K562 (cell line): ENCODE results near the gene ZC3H7B. TPM values are rescaled to one million over a fixed set of nuclear protein-coding genes. Genes with fewer than 3 reads are reported as not detected.
A peak's percentile ranks its signal among the peaks of the same experiment; 100 is the strongest.

Source experiments
- ATF1 ChIP-seq, 2 experiments: fragments of 450-650 bp in 1 of 2; IDR thresholded peaks; 2 replicates each; pipeline ENCODE4 v1.6.1; 2016; ENCODE audit warnings: missing compliant biosample characterization in 1 of 2, missing genetic modification characterization in 1 of 2
- CBFA2T2 ChIP-seq: fragments of 450-650 bp; conservative IDR thresholded peaks from 2 replicates; pipeline ENCODE4 v1.6.1; 2017; ENCODE audit warnings: mild to moderate bottlenecking
- CREB1 ChIP-seq, 2 experiments: sonication (generic) in 1 of 2; formaldehyde crosslinking in 1 of 2; IDR thresholded peaks; 2 replicates each; pipeline versions ENCODE4 v1.6.1 to v1.8.0; 2012 to 2022; ENCODE audit warnings: inconsistent platforms in 1 of 2, mild to moderate bottlenecking in 1 of 2, missing genetic modification reagents in 1 of 2, moderate library complexity in 1 of 2
- EP400 ChIP-seq: fragments of 450-650 bp; IDR thresholded peaks from 2 replicates; pipeline ENCODE4 v1.6.1; 2017; ENCODE audit warnings: antibody characterized with exemption, mild to moderate bottlenecking, moderate library complexity
- HMGN3 ChIP-seq: IDR thresholded peaks from 2 replicates; pipeline ENCODE4 v1.6.1; 2011; ENCODE audit warnings: borderline replicate concordance, low read depth, mild to moderate bottlenecking, mixed read lengths, low read length; ENCODE audit not compliant: insufficient read length; ENCODE audit errors: extremely low read depth
- TOE1 ChIP-seq, 2 experiments: fragments of 450-650 bp in 1 of 2; sonication (generic) in 1 of 2; formaldehyde crosslinking in 1 of 2; IDR thresholded peaks; 2 replicates each; pipeline versions ENCODE4 v1.7.1 to v1.8.0; 2016 to 2022; ENCODE audit warnings: borderline replicate concordance in 2 of 2, mild to moderate bottlenecking in 2 of 2, antibody characterized with exemption in 1 of 2, inconsistent platforms in 1 of 2, low read depth in 1 of 2, missing genetic modification reagents in 1 of 2, moderate library complexity in 1 of 2
- ZBTB7A ChIP-seq: IDR thresholded peaks from 2 replicates; pipeline ENCODE4 v1.6.1; 2011; ENCODE audit warnings: low read depth, mild to moderate bottlenecking, low read length, moderate library complexity, borderline replicate concordance; ENCODE audit not compliant: control insufficient read depth
- polyA plus RNA-seq, 8 experiments: library from polyadenylated mRNA; depleted of rRNA in 4 of 8; stranded (reverse) in 5 of 8; unstranded in 3 of 8; fragments of >200 nt; fragmentation: Nextera tagmentation in 2 of 8; fragmentation: Illumina TruSeq in 1 of 8; extraction: Ambion mirVana in 2 of 8; extraction: Trizol in 1 of 8; gene quantifications; 2 replicates each; pipeline versions ENCODE4 v1.2.1 to v1.2.3, GENCODE V29; 2011 to 2014; ENCODE audit warnings: inconsistent platforms in 1 of 8, missing spikeins in 1 of 8
- total RNA-seq, 7 experiments: library from RNA; depleted of rRNA in 6 of 7; stranded (reverse); fragments of >200 nt in 6 of 7; fragmentation: Illumina TruSeq in 2 of 7; extraction: Trizol in 2 of 7; gene quantifications; 2 replicates each; pipeline versions ENCODE4 v1.2.1 to v1.2.3, GENCODE V29; 2011 to 2021; ENCODE audit warnings: low replicate concordance in 1 of 7
- TF ChIP-seq, protein P1 (sequence below): fragments of 450-650 bp; IDR thresholded peaks from 2 replicates; pipeline ENCODE4 v1.6.1; 2016; ENCODE audit warnings: mild to moderate bottlenecking, moderate library complexity
- TF ChIP-seq, protein P2 (sequence below): fragments of 250-450 bp; sonication (Bioruptor Pico); IDR thresholded peaks from 2 replicates; pipeline ENCODE4 v1.4.0; 2020; ENCODE audit warnings: mild to moderate bottlenecking, moderate library complexity
- TF ChIP-seq, protein P3 (sequence below): fragments of 450-650 bp; formaldehyde crosslinking; IDR thresholded peaks from 2 replicates; pipeline ENCODE4 v1.4.0; 2020; ENCODE audit warnings: mild to moderate bottlenecking, mixed read lengths

The ZC3H7B gene
- total and polyA plus RNA-seq, 9 of the 15 experiments (the other 6 are each of a cell fraction or from before 2014, with no cell fraction given) = 0.07 to 49.8 (median 26.8) TPM

DNA sequence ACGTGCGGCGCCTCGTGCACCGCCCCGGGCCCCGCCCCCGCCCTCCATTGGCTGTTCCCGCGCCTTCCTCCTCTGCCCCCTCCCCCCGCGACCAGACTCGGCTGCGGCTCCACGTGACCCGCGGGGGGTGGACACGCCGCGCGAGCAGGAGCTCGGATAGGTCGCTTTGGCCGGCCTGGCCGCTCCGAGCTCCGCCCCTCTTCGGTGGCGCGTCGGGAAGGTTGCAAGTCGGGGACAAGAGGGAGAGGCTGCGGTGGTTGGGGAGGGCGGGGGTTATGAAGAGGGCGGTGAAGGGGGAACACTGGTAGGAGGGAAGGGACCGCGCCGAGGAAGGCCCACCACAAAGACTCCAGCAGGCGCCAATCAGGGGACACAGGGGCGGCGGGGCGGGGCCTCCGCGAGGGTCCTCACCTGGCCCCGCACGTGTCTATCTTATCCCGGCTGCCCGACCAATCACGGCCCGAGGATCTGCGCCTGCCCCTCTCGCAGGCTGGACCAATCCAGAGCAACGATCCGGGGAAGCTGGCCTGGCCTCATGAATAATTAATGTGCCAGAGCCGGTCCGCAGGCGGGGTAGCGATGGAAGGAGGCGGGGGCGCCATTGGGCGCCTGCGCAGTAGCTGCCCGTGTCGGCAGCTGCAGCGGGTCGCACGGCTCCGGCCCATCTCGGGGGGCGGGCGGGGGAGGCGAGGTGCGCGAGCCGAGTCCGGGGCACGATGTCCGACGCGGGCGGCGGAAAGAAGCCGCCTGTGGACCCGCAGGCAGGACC is 80.2 kb downstream of the ZC3H7B start, which contains the start of gene TEF (continued):
- TF ChIP-seq, protein P1, sequence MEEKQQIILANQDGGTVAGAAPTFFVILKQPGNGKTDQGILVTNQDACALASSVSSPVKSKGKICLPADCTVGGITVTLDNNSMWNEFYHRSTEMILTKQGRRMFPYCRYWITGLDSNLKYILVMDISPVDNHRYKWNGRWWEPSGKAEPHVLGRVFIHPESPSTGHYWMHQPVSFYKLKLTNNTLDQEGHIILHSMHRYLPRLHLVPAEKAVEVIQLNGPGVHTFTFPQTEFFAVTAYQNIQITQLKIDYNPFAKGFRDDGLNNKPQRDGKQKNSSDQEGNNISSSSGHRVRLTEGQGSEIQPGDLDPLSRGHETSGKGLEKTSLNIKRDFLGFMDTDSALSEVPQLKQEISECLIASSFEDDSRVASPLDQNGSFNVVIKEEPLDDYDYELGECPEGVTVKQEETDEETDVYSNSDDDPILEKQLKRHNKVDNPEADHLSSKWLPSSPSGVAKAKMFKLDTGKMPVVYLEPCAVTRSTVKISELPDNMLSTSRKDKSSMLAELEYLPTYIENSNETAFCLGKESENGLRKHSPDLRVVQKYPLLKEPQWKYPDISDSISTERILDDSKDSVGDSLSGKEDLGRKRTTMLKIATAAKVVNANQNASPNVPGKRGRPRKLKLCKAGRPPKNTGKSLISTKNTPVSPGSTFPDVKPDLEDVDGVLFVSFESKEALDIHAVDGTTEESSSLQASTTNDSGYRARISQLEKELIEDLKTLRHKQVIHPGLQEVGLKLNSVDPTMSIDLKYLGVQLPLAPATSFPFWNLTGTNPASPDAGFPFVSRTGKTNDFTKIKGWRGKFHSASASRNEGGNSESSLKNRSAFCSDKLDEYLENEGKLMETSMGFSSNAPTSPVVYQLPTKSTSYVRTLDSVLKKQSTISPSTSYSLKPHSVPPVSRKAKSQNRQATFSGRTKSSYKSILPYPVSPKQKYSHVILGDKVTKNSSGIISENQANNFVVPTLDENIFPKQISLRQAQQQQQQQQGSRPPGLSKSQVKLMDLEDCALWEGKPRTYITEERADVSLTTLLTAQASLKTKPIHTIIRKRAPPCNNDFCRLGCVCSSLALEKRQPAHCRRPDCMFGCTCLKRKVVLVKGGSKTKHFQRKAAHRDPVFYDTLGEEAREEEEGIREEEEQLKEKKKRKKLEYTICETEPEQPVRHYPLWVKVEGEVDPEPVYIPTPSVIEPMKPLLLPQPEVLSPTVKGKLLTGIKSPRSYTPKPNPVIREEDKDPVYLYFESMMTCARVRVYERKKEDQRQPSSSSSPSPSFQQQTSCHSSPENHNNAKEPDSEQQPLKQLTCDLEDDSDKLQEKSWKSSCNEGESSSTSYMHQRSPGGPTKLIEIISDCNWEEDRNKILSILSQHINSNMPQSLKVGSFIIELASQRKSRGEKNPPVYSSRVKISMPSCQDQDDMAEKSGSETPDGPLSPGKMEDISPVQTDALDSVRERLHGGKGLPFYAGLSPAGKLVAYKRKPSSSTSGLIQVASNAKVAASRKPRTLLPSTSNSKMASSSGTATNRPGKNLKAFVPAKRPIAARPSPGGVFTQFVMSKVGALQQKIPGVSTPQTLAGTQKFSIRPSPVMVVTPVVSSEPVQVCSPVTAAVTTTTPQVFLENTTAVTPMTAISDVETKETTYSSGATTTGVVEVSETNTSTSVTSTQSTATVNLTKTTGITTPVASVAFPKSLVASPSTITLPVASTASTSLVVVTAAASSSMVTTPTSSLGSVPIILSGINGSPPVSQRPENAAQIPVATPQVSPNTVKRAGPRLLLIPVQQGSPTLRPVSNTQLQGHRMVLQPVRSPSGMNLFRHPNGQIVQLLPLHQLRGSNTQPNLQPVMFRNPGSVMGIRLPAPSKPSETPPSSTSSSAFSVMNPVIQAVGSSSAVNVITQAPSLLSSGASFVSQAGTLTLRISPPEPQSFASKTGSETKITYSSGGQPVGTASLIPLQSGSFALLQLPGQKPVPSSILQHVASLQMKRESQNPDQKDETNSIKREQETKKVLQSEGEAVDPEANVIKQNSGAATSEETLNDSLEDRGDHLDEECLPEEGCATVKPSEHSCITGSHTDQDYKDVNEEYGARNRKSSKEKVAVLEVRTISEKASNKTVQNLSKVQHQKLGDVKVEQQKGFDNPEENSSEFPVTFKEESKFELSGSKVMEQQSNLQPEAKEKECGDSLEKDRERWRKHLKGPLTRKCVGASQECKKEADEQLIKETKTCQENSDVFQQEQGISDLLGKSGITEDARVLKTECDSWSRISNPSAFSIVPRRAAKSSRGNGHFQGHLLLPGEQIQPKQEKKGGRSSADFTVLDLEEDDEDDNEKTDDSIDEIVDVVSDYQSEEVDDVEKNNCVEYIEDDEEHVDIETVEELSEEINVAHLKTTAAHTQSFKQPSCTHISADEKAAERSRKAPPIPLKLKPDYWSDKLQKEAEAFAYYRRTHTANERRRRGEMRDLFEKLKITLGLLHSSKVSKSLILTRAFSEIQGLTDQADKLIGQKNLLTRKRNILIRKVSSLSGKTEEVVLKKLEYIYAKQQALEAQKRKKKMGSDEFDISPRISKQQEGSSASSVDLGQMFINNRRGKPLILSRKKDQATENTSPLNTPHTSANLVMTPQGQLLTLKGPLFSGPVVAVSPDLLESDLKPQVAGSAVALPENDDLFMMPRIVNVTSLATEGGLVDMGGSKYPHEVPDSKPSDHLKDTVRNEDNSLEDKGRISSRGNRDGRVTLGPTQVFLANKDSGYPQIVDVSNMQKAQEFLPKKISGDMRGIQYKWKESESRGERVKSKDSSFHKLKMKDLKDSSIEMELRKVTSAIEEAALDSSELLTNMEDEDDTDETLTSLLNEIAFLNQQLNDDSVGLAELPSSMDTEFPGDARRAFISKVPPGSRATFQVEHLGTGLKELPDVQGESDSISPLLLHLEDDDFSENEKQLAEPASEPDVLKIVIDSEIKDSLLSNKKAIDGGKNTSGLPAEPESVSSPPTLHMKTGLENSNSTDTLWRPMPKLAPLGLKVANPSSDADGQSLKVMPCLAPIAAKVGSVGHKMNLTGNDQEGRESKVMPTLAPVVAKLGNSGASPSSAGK = peak; percentile 69
- TF ChIP-seq, protein P2, sequence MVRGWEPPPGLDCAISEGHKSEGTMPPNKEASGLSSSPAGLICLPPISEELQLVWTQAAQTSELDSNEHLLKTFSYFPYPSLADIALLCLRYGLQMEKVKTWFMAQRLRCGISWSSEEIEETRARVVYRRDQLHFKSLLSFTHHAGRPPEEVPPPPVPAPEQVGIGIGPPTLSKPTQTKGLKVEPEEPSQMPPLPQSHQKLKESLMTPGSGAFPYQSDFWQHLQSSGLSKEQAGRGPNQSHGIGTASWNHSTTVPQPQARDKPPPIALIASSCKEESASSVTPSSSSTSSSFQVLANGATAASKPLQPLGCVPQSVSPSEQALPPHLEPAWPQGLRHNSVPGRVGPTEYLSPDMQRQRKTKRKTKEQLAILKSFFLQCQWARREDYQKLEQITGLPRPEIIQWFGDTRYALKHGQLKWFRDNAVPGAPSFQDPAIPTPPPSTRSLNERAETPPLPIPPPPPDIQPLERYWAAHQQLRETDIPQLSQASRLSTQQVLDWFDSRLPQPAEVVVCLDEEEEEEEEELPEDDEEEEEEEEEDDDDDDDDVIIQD (CRISPR knock-in tag) = no peak
- TF ChIP-seq EP400 (peak; percentile 63; the same call in 1 of the 2 replicates), CREB1 (IDR thresholded peaks at IDR 0.05) (peak; percentile 14; the same call in 1 of the 2 replicates), CREB1 (CRISPR knock-in tag; IDR thresholded peaks at IDR 0.05) (peak; percentile 22; the same call in 1 of the 2 replicates), ZBTB7A (peak; percentile 1; the same call in 1 of the 2 replicates), HMGN3 (peak; percentile 80), CBFA2T2 (peak; percentile 62), ATF1 (CRISPR knock-in tag; IDR thresholded peaks at IDR 0.05) (no peak), ATF1 (tag; IDR thresholded peaks at IDR 0.05) (peak; percentile 39; the same call in 1 of the 2 replicates), TOE1 (IDR thresholded peaks at IDR 0.05; ENCODE audit: borderline replicate concordance) (peak; percentile 80), TOE1 (CRISPR knock-in tag; IDR thresholded peaks at IDR 0.05; ENCODE audit: borderline replicate concordance, low read depth) (no peak)
- TF ChIP-seq, protein P3, sequence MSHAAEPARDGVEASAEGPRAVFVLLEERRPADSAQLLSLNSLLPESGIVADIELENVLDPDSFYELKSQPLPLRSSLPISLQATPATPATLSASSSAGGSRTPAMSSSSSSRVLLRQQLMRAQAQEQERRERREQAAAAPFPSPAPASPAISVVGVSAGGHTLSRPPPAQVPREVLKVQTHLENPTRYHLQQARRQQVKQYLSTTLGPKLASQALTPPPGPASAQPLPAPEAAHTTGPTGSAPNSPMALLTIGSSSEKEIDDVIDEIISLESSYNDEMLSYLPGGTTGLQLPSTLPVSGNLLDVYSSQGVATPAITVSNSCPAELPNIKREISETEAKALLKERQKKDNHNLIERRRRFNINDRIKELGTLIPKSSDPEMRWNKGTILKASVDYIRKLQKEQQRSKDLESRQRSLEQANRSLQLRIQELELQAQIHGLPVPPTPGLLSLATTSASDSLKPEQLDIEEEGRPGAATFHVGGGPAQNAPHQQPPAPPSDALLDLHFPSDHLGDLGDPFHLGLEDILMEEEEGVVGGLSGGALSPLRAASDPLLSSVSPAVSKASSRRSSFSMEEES (CRISPR knock-in tag) = peak; percentile 70
